DOHH2 (cell line): ENCODE results near the gene PCYT1A.

Experiments used
- H3F3A ChIP-seq: fragments of 200-600 bp; sonication (generic), shearing (Covaris generic); 2 replicates; pipeline ENCODE4 v1.6.0; 2016; ENCODE audit warnings: antibody characterized with exemption, mild to moderate bottlenecking; ENCODE audit not compliant: control insufficient read depth, insufficient read depth
- H3K27ac ChIP-seq: fragments of 200-600 bp; sonication (generic); 2 replicates; pipeline ENCODE4 v1.5.1; 2014; ENCODE audit warnings: low read depth, mild to moderate bottlenecking, low read length, moderate library complexity
- H3K27me3 ChIP-seq: fragments of 200-600 bp; sonication (generic); 2 replicates; pipeline ENCODE4 v1.6.1; 2014; ENCODE audit warnings: mild to moderate bottlenecking, low read length, mixed read lengths; ENCODE audit not compliant: control insufficient read depth
- H3K36me3 ChIP-seq: fragments of 200-600 bp; sonication (generic); 2 replicates; pipeline ENCODE4 v1.6.1; 2014; ENCODE audit warnings: mild to moderate bottlenecking, low read length, moderate library complexity, mixed read lengths; ENCODE audit not compliant: control insufficient read depth
- H3K4me1 ChIP-seq: fragments of 200-600 bp; sonication (generic); 2 replicates; pipeline ENCODE4 v1.6.1; 2014; ENCODE audit warnings: mild to moderate bottlenecking, low read length, mixed read lengths; ENCODE audit not compliant: control insufficient read depth
- H3K4me2 ChIP-seq: fragments of 200-600 bp; sonication (generic); 2 replicates; pipeline ENCODE4 v1.6.0; 2014; ENCODE audit warnings: mild to moderate bottlenecking, low read length, moderate library complexity
- H3K4me3 ChIP-seq: fragments of 200-600 bp; sonication (generic); 2 replicates; pipeline ENCODE4 v1.5.1; 2014; ENCODE audit warnings: mild to moderate bottlenecking, low read length, mixed read lengths
- H3K79me2 ChIP-seq: fragments of 200-600 bp; sonication (generic); 2 replicates; pipeline ENCODE4 v1.6.1; 2014; ENCODE audit warnings: mild to moderate bottlenecking, low read length, mixed read lengths; ENCODE audit not compliant: control insufficient read depth
- H3K9me2 ChIP-seq: fragments of 200-600 bp; sonication (generic); replicated peaks from 2 replicates; pipeline ENCODE4 v1.6.1; 2014; ENCODE audit warnings: mild to moderate bottlenecking, low read length, mixed read lengths; ENCODE audit not compliant: control insufficient read depth
- H3K9me3 ChIP-seq: fragments of 200-600 bp; sonication (generic); 2 replicates; pipeline ENCODE4 v1.6.1; 2014; ENCODE audit warnings: antibody characterized with exemption, low read length, mixed read lengths; ENCODE audit not compliant: control insufficient read depth, insufficient read depth
- H4K20me1 ChIP-seq: fragments of 200-600 bp; sonication (generic); 2 replicates; pipeline ENCODE4 v1.6.0; 2014; ENCODE audit warnings: low read depth, mild to moderate bottlenecking, antibody characterized with exemption, low read length, moderate library complexity; ENCODE audit not compliant: control insufficient read depth, insufficient read depth
- EZH2phosphoT487 ChIP-seq: fragments of 200-600 bp; sonication (generic); IDR thresholded peaks from 2 replicates; pipeline ENCODE4 v1.6.1; 2017; ENCODE audit warnings: borderline replicate concordance, mild to moderate bottlenecking, antibody characterized with exemption, low read length, moderate library complexity, mixed read lengths
- TF ChIP-seq, protein P1 (sequence below): fragments of 200-600 bp; sonication (generic); IDR thresholded peaks from one replicate; pipeline ENCODE4 v1.5.1; 2014; ENCODE audit warnings: antibody characterized with exemption, mild to moderate bottlenecking, low read depth, low read length; ENCODE audit not compliant: poor library complexity, severe bottlenecking

The PCYT1A gene

DNA sequence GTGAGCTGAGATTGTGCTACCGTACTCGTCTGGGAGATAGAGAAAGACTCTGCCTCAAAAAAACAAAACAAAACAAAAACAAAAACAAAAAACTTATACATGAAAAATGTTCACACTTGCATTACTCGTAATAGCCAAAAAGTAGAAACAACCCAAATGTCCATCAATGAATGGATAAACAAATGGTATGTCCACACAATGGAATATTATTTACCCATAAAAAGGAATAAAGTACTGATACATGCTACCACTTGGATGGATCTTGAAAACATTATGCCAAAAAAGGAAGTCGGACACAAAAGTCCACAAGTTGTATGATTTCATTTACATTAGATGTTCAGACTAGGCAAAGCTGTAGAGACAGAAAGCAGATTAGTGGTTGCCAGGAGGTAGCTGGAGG is 26.7 kb downstream of the PCYT1A start:
- Histone ChIP-seq H3K27me3 (no peaks in the 10 kb centered on the region), H4K20me1 (no peaks in the 10 kb centered on the region), H3F3A (0 out of 2 replicates have a peak, but pooled peaks cover 2% of the 10 kb centered on the region), H3K9me2 (no peaks in the 10 kb centered on the region), H3K4me1 (no peaks in the 10 kb centered on the region), H3K36me3 (no peaks in the 10 kb centered on the region), H3K27ac (no peak overlapping the region), H3K79me2 (no peaks in the 10 kb centered on the region), H3K4me3 (no peak overlapping the region), H3K9me3 (no peaks in the 10 kb centered on the region), H3K4me2 (no peak overlapping the region)
- TF ChIP-seq, protein P1, sequence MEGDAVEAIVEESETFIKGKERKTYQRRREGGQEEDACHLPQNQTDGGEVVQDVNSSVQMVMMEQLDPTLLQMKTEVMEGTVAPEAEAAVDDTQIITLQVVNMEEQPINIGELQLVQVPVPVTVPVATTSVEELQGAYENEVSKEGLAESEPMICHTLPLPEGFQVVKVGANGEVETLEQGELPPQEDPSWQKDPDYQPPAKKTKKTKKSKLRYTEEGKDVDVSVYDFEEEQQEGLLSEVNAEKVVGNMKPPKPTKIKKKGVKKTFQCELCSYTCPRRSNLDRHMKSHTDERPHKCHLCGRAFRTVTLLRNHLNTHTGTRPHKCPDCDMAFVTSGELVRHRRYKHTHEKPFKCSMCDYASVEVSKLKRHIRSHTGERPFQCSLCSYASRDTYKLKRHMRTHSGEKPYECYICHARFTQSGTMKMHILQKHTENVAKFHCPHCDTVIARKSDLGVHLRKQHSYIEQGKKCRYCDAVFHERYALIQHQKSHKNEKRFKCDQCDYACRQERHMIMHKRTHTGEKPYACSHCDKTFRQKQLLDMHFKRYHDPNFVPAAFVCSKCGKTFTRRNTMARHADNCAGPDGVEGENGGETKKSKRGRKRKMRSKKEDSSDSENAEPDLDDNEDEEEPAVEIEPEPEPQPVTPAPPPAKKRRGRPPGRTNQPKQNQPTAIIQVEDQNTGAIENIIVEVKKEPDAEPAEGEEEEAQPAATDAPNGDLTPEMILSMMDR = no peak
- no peak for TF ChIP-seq EZH2phosphoT487

DNA sequence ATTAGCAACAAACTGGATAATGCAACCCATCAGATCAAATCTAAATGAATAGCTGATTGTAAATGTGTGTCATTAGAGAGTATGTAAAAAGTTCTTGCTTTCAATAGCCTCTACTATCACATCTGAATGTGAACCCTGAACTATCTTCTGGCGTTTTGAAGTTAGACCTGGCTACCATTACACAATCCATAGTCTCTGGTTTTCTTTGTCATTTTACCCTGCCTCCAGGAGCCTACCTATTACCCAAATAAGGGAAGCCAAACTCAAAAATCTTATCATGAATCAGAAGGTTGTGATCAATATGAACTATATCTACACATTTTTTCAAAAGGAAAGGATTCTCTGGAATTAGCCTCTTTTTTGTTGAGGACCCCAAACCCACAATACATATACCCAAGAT is 31.8 kb downstream of the PCYT1A start:
- no peak overlapping the region for H3K4me2 ChIP-seq
- no peaks in the 10 kb centered on the region for H3K79me2 ChIP-seq
- no peak overlapping the region for H3K27ac ChIP-seq
- no peaks in the 10 kb centered on the region for H4K20me1 ChIP-seq
- H3K9me2 ChIP-seq = no peaks in the 10 kb centered on the region
- no peaks in the 10 kb centered on the region for H3K9me3 ChIP-seq
- H3K4me3 ChIP-seq = no peak overlapping the region
- no peaks in the 10 kb centered on the region for H3K36me3 ChIP-seq
- H3K27me3 ChIP-seq = no peaks in the 10 kb centered on the region
- no peak for TF ChIP-seq EZH2phosphoT487
- TF ChIP-seq, protein P1 = no peak
- H3K4me1 ChIP-seq = no peaks in the 10 kb centered on the region
- H3F3A ChIP-seq = 0 out of 2 replicates have a peak, but pooled peaks cover 6% of the 10 kb centered on the region

DNA sequence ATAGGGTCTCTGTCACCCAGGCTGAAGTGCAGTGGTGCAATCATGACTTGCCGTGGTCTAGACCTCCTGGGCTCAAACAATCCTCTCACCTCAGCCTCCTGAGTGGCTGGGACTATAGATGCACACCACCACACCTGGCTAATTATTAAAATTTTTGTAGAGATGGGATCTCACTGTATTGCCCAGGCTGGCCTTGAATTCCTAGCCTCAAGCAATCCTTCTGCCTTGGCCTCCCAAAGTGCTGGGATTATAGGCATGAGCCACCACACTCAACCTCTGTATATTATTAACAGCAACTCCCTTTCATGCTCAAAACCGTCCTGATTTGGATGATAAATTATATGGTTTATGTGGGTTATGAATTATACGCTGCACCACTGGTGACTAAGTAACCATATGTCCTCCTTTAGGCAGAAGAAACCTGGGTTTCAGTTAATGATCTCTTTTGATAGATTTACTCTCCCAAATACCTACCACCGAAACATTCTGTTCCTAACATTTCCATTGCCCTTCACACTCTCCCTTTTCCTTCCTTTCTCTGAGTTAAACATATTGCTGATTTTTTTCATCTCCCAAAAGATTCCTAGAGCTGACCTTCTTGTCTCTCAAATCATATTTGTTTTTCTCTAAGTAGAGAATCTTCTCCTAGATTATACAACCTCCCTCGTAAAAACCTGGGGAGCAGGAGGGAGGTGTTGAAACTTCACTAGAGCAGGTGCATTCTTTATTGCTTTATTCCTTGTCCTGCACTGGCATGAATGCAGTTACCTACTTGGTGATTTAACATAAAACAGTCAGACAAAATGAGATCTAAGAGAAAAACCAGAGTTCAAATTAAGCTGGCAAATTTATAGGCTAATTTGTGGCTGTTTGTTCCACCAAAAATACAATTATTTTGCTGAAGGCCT is 32.9 kb downstream of the PCYT1A start:
- Histone ChIP-seq H3K79me2 (no peaks in the 10 kb centered on the region), H4K20me1 (no peaks in the 10 kb centered on the region), H3K4me3 (no peak overlapping the region), H3K4me2 (no peak overlapping the region), H3F3A (0 out of 2 replicates have a peak, but pooled peaks cover 6% of the 10 kb centered on the region), H3K9me3 (no peaks in the 10 kb centered on the region), H3K27ac (no peak overlapping the region), H3K9me2 (no peaks in the 10 kb centered on the region), H3K36me3 (no peaks in the 10 kb centered on the region), H3K4me1 (no peaks in the 10 kb centered on the region), H3K27me3 (no peaks in the 10 kb centered on the region)
- no peak for TF ChIP-seq EZH2phosphoT487
- TF ChIP-seq, protein P1 = no peak
